SK-N-SH treated with all-trans-retinoic acid at 6 μM for 48 hours (cell line): Measurements from ENCODE around the gene MYLK.

Source experiments
- ATAC-seq: fragments of 200-7000 bp; cut with Tn5 transposase; 3 replicates; pipeline ENCODE4 v1.9.1; 2020; ENCODE audit warnings: mild to moderate bottlenecking, moderate library complexity
- ARNTL ChIP-seq: fragments of 450-650 bp; formaldehyde crosslinking; IDR thresholded peaks from 2 replicates; pipeline ENCODE4 v1.5.0; 2020; ENCODE audit warnings: low read depth, mild to moderate bottlenecking, moderate library complexity, borderline replicate concordance
- BACH2 ChIP-seq: fragments of 250-450 bp; sonication (Bioruptor Pico); IDR thresholded peaks from 2 replicates; pipeline ENCODE4 v1.9.0; 2021; ENCODE audit warnings: mild to moderate bottlenecking, borderline replicate concordance
- CSDC2 ChIP-seq: fragments of 250-450 bp; sonication (Bioruptor Pico); IDR thresholded peaks from 2 replicates; pipeline ENCODE4 v1.5.0; 2020; ENCODE audit warnings: mild to moderate bottlenecking, moderate library complexity
- CSRNP3 ChIP-seq: fragments of 250-450 bp; sonication (Bioruptor Pico); IDR thresholded peaks from 2 replicates; pipeline ENCODE4 v1.5.1; 2021; ENCODE audit warnings: mild to moderate bottlenecking, moderate library complexity
- ISL1 ChIP-seq: fragments of 250-450 bp; sonication (Bioruptor Pico); IDR thresholded peaks from 2 replicates; pipeline ENCODE4 v2.1.2; 2022; ENCODE audit warnings: mild to moderate bottlenecking, moderate library complexity
- OSR1 ChIP-seq: fragments of 250-450 bp; sonication (Bioruptor Pico); IDR thresholded peaks from 2 replicates; pipeline ENCODE4 v1.8.0; 2022; ENCODE audit warnings: moderate library complexity, mild to moderate bottlenecking, inconsistent platforms
- PATZ1 ChIP-seq: fragments of 250-450 bp; sonication (Bioruptor Pico); IDR thresholded peaks from 2 replicates; pipeline ENCODE4 v1.8.0; 2020; ENCODE audit warnings: mild to moderate bottlenecking, moderate library complexity, borderline replicate concordance
- POU6F1 ChIP-seq: fragments of 250-450 bp; sonication (Bioruptor Pico); IDR thresholded peaks from 2 replicates; pipeline ENCODE4 v1.8.0; 2021; ENCODE audit warnings: low read depth, mild to moderate bottlenecking, moderate library complexity, borderline replicate concordance
- PPARA ChIP-seq: fragments of 250-450 bp; sonication (Bioruptor Pico); IDR thresholded peaks from 2 replicates; pipeline ENCODE4 v1.5.0; 2020; ENCODE audit warnings: mild to moderate bottlenecking, borderline replicate concordance
- RARB ChIP-seq: fragments of 250-450 bp; sonication (Bioruptor Pico); IDR thresholded peaks from 2 replicates; pipeline ENCODE4 v1.8.0; 2021; ENCODE audit warnings: mild to moderate bottlenecking, moderate library complexity
- SNAI2 ChIP-seq: fragments of 250-450 bp; sonication (Bioruptor Pico); IDR thresholded peaks from 2 replicates; pipeline ENCODE4 v1.5.0; 2020; ENCODE audit warnings: mild to moderate bottlenecking, moderate library complexity
- TCF4 ChIP-seq: fragments of 250-450 bp; sonication (Bioruptor Pico); IDR thresholded peaks from 2 replicates; pipeline ENCODE4 v1.8.0; 2021; ENCODE audit warnings: mild to moderate bottlenecking, moderate library complexity, borderline replicate concordance
- TOX ChIP-seq: fragments of 250-450 bp; sonication (Bioruptor Pico); IDR thresholded peaks from 2 replicates; pipeline ENCODE4 v1.8.0; 2021; ENCODE audit warnings: mild to moderate bottlenecking, moderate library complexity, borderline replicate concordance
- ZC3H10 ChIP-seq: fragments of 250-450 bp; sonication (Bioruptor Pico); IDR thresholded peaks from 2 replicates; pipeline ENCODE4 v1.5.1; 2021; ENCODE audit warnings: mild to moderate bottlenecking, moderate library complexity
- ZFP3 ChIP-seq: fragments of 250-450 bp; sonication (Bioruptor Pico); IDR thresholded peaks from 2 replicates; pipeline ENCODE4 v1.5.0; 2020; ENCODE audit warnings: mild to moderate bottlenecking, moderate library complexity
- ZFP30 ChIP-seq: fragments of 450-650 bp; formaldehyde crosslinking; IDR thresholded peaks from 2 replicates; pipeline ENCODE4 v1.5.0; 2022; ENCODE audit warnings: mild to moderate bottlenecking, moderate library complexity
- ZNF565 ChIP-seq: fragments of 450-650 bp; formaldehyde crosslinking; conservative IDR thresholded peaks from 2 replicates; pipeline ENCODE4 v1.5.0; 2020; ENCODE audit warnings: low read depth, mild to moderate bottlenecking, moderate library complexity
- ZNF70 ChIP-seq: fragments of 450-650 bp; formaldehyde crosslinking; IDR thresholded peaks from 2 replicates; pipeline ENCODE4 v1.5.0; 2020; ENCODE audit warnings: mild to moderate bottlenecking, moderate library complexity
- ZNF8 ChIP-seq: fragments of 450-650 bp; formaldehyde crosslinking; IDR thresholded peaks from 2 replicates; pipeline ENCODE4 v1.5.0; 2020; ENCODE audit warnings: mild to moderate bottlenecking, moderate library complexity
- TF ChIP-seq, protein P1 (sequence below): fragments of 250-450 bp; sonication (Bioruptor Pico); IDR thresholded peaks from 2 replicates; pipeline ENCODE4 v1.5.1; 2020; ENCODE audit warnings: low read depth, mild to moderate bottlenecking, moderate library complexity
- TF ChIP-seq, protein P2 (sequence below): fragments of 250-450 bp; sonication (Bioruptor Pico); IDR thresholded peaks from 2 replicates; pipeline ENCODE4 v1.5.0; 2020; ENCODE audit warnings: mild to moderate bottlenecking, moderate library complexity

MYLK gene

DNA sequence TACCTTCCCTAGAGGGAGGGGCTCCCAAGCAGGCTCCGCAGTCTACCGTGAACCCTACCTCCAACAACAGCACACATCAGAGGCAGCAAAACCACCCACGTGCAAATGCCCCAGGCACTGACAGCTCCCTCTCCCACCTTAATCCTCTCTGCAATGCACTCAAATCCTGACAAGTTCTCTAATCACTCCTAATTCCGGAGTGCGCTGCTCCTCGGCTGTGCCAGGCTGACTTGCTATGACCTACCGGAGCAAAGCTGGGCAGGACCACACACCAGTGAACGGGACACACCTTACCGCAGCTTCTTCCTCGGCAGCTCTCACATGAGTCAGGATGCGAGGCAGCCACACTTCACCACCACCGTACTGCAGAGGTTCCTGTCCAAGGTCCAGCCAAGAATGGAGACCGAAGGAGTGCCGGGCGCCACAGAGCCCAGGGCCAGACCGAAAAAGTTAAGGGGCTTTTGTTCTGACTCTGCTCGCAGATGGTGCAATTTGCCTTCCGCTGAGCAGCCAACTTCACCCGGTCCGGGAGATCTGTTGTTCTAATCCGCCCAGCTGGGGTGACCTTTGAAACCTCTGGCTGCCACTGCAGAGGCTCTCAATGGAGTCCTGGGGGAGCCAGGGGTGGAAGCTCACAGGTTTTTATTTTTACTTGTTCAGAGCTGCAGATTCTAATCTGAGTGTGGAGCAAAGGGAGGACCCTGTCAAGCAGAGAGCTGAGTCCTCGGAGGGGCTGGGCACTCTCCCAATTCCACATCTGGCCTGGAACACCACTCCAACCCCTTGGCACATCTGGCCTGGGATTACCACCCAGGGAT is 84.4 kb downstream of the MYLK start:
- ATAC-seq: no peak
- TF ChIP-seq BACH2 (CRISPR knock-in tag) (no peak), ZNF8 (CRISPR knock-in tag) (no peak), ZFP30 (CRISPR knock-in tag) (no peak), RARB (CRISPR knock-in tag) (no peak), ZFP3 (CRISPR knock-in tag) (no peak), ARNTL (no peak), PPARA (CRISPR knock-in tag) (no peak), ZNF70 (CRISPR knock-in tag) (no peak), CSRNP3 (no peak), TCF4 (CRISPR knock-in tag) (no peak), CSDC2 (CRISPR knock-in tag) (no peak), SNAI2 (CRISPR knock-in tag) (no peak), TOX (no peak)
- TF ChIP-seq, protein P1, sequence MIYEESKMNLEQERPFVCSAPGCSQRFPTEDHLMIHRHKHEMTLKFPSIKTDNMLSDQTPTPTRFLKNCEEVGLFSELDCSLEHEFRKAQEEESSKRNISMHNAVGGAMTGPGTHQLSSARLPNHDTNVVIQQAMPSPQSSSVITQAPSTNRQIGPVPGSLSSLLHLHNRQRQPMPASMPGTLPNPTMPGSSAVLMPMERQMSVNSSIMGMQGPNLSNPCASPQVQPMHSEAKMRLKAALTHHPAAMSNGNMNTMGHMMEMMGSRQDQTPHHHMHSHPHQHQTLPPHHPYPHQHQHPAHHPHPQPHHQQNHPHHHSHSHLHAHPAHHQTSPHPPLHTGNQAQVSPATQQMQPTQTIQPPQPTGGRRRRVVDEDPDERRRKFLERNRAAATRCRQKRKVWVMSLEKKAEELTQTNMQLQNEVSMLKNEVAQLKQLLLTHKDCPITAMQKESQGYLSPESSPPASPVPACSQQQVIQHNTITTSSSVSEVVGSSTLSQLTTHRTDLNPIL (CRISPR knock-in tag): no peak

DNA sequence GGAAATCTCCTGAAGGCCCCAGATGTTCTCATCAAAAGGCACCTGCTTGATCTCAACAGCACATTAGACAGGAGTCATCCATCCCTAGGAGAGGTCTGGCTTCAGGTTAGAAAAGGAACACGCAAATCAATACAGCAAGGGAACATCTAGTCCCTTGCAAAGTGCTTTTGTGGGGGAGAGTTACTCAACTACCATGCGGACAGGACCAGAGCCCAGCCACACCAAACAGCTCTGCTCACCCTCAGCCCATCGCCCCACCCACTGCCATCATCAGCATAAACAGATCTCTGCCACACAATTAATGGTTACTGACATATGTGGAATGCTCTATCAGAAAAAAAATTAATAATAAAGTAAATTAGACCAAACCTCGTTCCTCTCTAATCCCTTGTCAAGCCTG is 85.6 kb downstream of the MYLK start:
- no peak for ATAC-seq
- TF ChIP-seq ISL1 (CRISPR knock-in tag): no peak
- no peak for TF ChIP-seq BACH2 (CRISPR knock-in tag)
- no peak for TF ChIP-seq ZC3H10 (CRISPR knock-in tag)
- no peak for TF ChIP-seq PATZ1
- TF ChIP-seq OSR1: no peak
- no peak for TF ChIP-seq ZNF565 (CRISPR knock-in tag)
- no peak for TF ChIP-seq ZNF70 (CRISPR knock-in tag)
- TF ChIP-seq TCF4 (CRISPR knock-in tag): no peak
- no peak for TF ChIP-seq SNAI2 (CRISPR knock-in tag)
- TF ChIP-seq, protein P1 (CRISPR knock-in tag): no peak

DNA sequence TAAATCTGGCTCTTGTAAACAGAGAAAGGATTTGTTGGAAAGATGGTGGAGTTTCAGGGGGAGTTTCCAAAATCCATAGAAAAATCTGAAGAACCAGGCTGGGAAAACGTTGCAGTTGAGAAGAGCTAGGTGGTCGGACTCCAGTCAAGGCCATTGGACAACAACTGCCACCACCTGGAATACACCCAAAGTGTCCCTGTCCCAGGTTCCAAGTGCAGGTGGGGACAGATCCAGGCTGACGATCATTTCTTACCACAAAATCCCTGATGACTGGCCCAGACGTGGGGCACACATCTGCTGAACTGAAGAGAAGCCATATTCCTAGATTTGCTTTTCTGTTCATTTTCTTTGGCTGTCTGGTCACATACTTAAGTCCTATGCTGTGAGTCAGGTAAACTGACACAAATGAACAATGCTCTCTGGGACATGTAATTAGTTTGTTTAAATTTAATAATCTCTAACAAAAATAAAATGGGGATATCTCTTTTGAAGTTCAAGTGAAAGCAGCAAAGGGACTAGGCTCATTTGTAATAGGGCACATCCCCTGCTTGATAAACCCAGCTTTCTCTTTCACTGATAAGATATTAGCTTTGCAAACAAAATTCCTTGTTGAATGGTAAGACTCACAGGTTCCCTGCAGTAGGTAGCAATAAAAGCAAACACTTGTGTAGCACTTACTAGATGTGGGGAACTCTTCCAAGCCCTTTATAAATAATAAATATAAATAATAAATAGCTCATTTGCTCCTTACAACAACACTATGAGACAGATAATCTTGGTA is 88.5 kb downstream of the MYLK start:
- no peak for ATAC-seq
- TF ChIP-seq ISL1 (CRISPR knock-in tag) (0 out of 2 replicates have a peak, but pooled peaks have one; percentile 11), POU6F1 (no peak)
- TF ChIP-seq, all 23 proteins: peak for 1

GRCh38 chr3:123793425-123793824 is 90.7 kb downstream of the MYLK start:
- ATAC-seq: no peak
- TF ChIP-seq ZC3H10 (CRISPR knock-in tag): no peak
- TF ChIP-seq ZFP3 (CRISPR knock-in tag): no peak
- TF ChIP-seq CSDC2 (CRISPR knock-in tag): no peak
- TF ChIP-seq OSR1: no peak
- TF ChIP-seq PATZ1: no peak
- TF ChIP-seq ZNF8 (CRISPR knock-in tag): no peak
- no peak for TF ChIP-seq ZNF565 (CRISPR knock-in tag)
- no peak for TF ChIP-seq ZFP30 (CRISPR knock-in tag)
- no peak for TF ChIP-seq RARB (CRISPR knock-in tag)
- TF ChIP-seq, protein P2, sequence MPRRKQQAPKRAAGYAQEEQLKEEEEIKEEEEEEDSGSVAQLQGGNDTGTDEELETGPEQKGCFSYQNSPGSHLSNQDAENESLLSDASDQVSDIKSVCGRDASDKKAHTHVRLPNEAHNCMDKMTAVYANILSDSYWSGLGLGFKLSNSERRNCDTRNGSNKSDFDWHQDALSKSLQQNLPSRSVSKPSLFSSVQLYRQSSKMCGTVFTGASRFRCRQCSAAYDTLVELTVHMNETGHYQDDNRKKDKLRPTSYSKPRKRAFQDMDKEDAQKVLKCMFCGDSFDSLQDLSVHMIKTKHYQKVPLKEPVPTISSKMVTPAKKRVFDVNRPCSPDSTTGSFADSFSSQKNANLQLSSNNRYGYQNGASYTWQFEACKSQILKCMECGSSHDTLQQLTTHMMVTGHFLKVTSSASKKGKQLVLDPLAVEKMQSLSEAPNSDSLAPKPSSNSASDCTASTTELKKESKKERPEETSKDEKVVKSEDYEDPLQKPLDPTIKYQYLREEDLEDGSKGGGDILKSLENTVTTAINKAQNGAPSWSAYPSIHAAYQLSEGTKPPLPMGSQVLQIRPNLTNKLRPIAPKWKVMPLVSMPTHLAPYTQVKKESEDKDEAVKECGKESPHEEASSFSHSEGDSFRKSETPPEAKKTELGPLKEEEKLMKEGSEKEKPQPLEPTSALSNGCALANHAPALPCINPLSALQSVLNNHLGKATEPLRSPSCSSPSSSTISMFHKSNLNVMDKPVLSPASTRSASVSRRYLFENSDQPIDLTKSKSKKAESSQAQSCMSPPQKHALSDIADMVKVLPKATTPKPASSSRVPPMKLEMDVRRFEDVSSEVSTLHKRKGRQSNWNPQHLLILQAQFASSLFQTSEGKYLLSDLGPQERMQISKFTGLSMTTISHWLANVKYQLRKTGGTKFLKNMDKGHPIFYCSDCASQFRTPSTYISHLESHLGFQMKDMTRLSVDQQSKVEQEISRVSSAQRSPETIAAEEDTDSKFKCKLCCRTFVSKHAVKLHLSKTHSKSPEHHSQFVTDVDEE (CRISPR knock-in tag): no peak
- TF ChIP-seq TCF4 (CRISPR knock-in tag): no peak
- TF ChIP-seq ZNF70 (CRISPR knock-in tag): no peak
- no peak for TF ChIP-seq PPARA (CRISPR knock-in tag)
